Astrocyte (in vitro differentiated cells and primary cell): ENCODE results near the gene IPO4. TPM values are rescaled to one million over a fixed set of nuclear protein-coding genes. Genes with fewer than 3 reads are reported as not detected.

Experiments
- DNase-seq: peaks from one replicate; pipeline ENCODE4 v3.0.0-alpha.2; 2010; ENCODE audit warnings: low read depth
- FAIRE-seq: peaks from 2 replicates; lab custom pipeline; 2011; peaks lifted over from hg19 to GRCh38; lab: Jason Lieb, UNC
- H2AFZ ChIP-seq: 2 replicates; pipeline ENCODE4 v1.6.0; 2012; ENCODE audit warnings: low read depth, low read length, inconsistent platforms
- H3K27ac ChIP-seq: 2 replicates; pipeline ENCODE4 v1.5.1; 2011; ENCODE audit warnings: low read depth, low read length, inconsistent platforms
- H3K27me3 ChIP-seq: 2 replicates; pipeline ENCODE4 v1.6.0; 2011; ENCODE audit warnings: low read length, inconsistent platforms; ENCODE audit not compliant: insufficient read depth
- H3K36me3 ChIP-seq: 2 replicates; pipeline ENCODE4 v1.5.1; 2011; ENCODE audit warnings: low read length, inconsistent platforms; ENCODE audit not compliant: insufficient read depth
- H3K4me1 ChIP-seq: 2 replicates; pipeline ENCODE4 v1.5.1; 2011; ENCODE audit warnings: low read length, inconsistent platforms; ENCODE audit not compliant: insufficient read depth
- H3K4me2 ChIP-seq: 2 replicates; pipeline ENCODE4 v1.6.0; 2012; ENCODE audit warnings: low read length, inconsistent platforms
- H3K4me3 ChIP-seq: 2 replicates; pipeline ENCODE4 v1.5.1; 2011; ENCODE audit warnings: low read depth, mild to moderate bottlenecking, low read length, inconsistent platforms; ENCODE audit not compliant: insufficient read depth
- H3K79me2 ChIP-seq: 2 replicates; pipeline ENCODE4 v1.6.0; 2012; ENCODE audit warnings: mild to moderate bottlenecking, low read length, inconsistent platforms; ENCODE audit not compliant: insufficient read depth
- H3K9ac ChIP-seq: 2 replicates; pipeline ENCODE4 v1.6.0; 2012; ENCODE audit warnings: mild to moderate bottlenecking, low read length, inconsistent platforms
- H3K9me3 ChIP-seq: 2 replicates; pipeline ENCODE4 v1.5.1; 2012; ENCODE audit warnings: low read depth, mild to moderate bottlenecking, low read length, inconsistent platforms; ENCODE audit not compliant: insufficient read depth
- H4K20me1 ChIP-seq: 2 replicates; pipeline ENCODE4 v1.6.0; 2012; ENCODE audit warnings: low read length, inconsistent platforms; ENCODE audit not compliant: insufficient read depth
- H3K27ac Mint-ChIP-seq: one replicate; pipeline ENCODE4 v1.8.0; 2021; ENCODE audit warnings: mild to moderate bottlenecking, mixed read lengths; ENCODE audit not compliant: unreplicated experiment
- H3K27me3 Mint-ChIP-seq: one replicate; pipeline ENCODE4 v1.8.0; 2021; ENCODE audit warnings: low read depth, mixed read lengths; ENCODE audit not compliant: unreplicated experiment
- H3K36me3 Mint-ChIP-seq: one replicate; pipeline ENCODE4 v1.8.0; 2021; ENCODE audit warnings: low read depth, mixed read lengths; ENCODE audit not compliant: unreplicated experiment
- H3K4me1 Mint-ChIP-seq: one replicate; pipeline ENCODE4 v1.8.0; 2021; ENCODE audit warnings: low read depth, mixed read lengths; ENCODE audit not compliant: unreplicated experiment
- H3K4me3 Mint-ChIP-seq: one replicate; pipeline ENCODE4 v1.8.0; 2021; ENCODE audit warnings: mild to moderate bottlenecking, moderate library complexity, mixed read lengths; ENCODE audit not compliant: unreplicated experiment
- H3K9me3 Mint-ChIP-seq: one replicate; pipeline ENCODE4 v1.8.0; 2021; ENCODE audit warnings: mild to moderate bottlenecking, mixed read lengths; ENCODE audit not compliant: unreplicated experiment
- CTCF ChIP-seq: IDR thresholded peaks from 2 replicates; pipeline ENCODE4 v1.5.1; 2011; ENCODE audit warnings: low read depth, mild to moderate bottlenecking, inconsistent platforms, low read length, moderate library complexity; ENCODE audit not compliant: insufficient read depth
- EZH2 ChIP-seq: IDR thresholded peaks from 2 replicates; pipeline ENCODE4 v1.6.1; 2012; ENCODE audit warnings: mild to moderate bottlenecking, low read length, inconsistent platforms; ENCODE audit not compliant: insufficient read depth
- total RNA-seq: library from RNA; stranded (reverse); gene quantifications from 2 replicates; pipeline ENCODE4 v1.2.1, GENCODE V29; 2021

Gene IPO4
- total RNA-seq, 1 donor from 2014 or later, result 46.1 TPM

- Histone ChIP-seq H3K9me3 (peaks cover 2% of the 10 kb centered on the region), H3K4me3 (peak overlapping the region; percentile 69), H3K27ac (peak overlapping the region; percentile 97), H3K4me1 (peaks cover 5% of the 10 kb centered on the region), H3K79me2 (peaks cover 58% of the 10 kb centered on the region), H3K27me3 (no peaks in the 10 kb centered on the region), H3K36me3 (peaks cover 15% of the 10 kb centered on the region), H3K4me2 (peak overlapping the region; percentile 95), H3K9ac (peak overlapping the region; percentile 99), H4K20me1 (peaks cover 5% of the 10 kb centered on the region), H2AFZ (peak overlapping the region; percentile 93)
- Mint-ChIP-seq H3K36me3 (peaks cover 23% of the 10 kb centered on the region), H3K4me1 (peaks cover 16% of the 10 kb centered on the region), H3K4me3 (peak overlapping the region; percentile 96), H3K9me3 (peaks cover 4% of the 10 kb centered on the region), H3K27me3 (no peaks in the 10 kb centered on the region), H3K27ac (peak overlapping the region; percentile 94)
- DNase-seq (peak; percentile 24), FAIRE-seq (no peak)
- no peak for TF ChIP-seq EZH2
- TF ChIP-seq CTCF, result no peak
Measured at GRCh38 chr14:24196071-24197055, 7.7 kb upstream of the IPO4 start.

- Histone ChIP-seq H3K36me3 (peaks cover 17% of the 10 kb centered on the region), H3K27me3 (no peaks in the 10 kb centered on the region), H3K27ac (peak within 1 kb of the TSS; percentile 97), H4K20me1 (peaks cover 5% of the 10 kb centered on the region), H3K4me1 (peaks cover 5% of the 10 kb centered on the region), H3K9ac (peak within 1 kb of the TSS; percentile 99), H2AFZ (peak within 1 kb of the TSS; percentile 93), H3K9me3 (peaks cover 2% of the 10 kb centered on the region), H3K4me3 (peak within 1 kb of the TSS; percentile 69), H3K4me2 (peak within 1 kb of the TSS; percentile 95), H3K79me2 (peaks cover 61% of the 10 kb centered on the region)
- H3K27me3 Mint-ChIP-seq, result no peaks in the 10 kb centered on the region
- H3K36me3 Mint-ChIP-seq, result peaks cover 22% of the 10 kb centered on the region
- H3K9me3 Mint-ChIP-seq, result peaks cover 4% of the 10 kb centered on the region
- H3K27ac Mint-ChIP-seq, result peak within 1 kb of the TSS; percentile 94
- peak within 1 kb of the TSS; percentile 96 for H3K4me3 Mint-ChIP-seq
- H3K4me1 Mint-ChIP-seq, result peaks cover 17% of the 10 kb centered on the region
- FAIRE-seq (no peak), DNase-seq (peak; percentile 81)
- TF ChIP-seq EZH2, result no peak
- no peak for TF ChIP-seq CTCF
Measured at GRCh38 chr14:24195186-24196070, 6.8 kb upstream of the IPO4 start, which contains the start of gene TM9SF1. Gene TM9SF1, minus strand, starts transcription at chr14:24195441. Its CDS starts 422 bp downstream, at chr14:24195019.
